GM19035 (cell line): ENCODE measurements around the gene NXT1.
"Not testable (repeated sequence)": the region's sequence is repeated elsewhere in the genome, so short reads cannot be mapped to it uniquely, and the experiment has no call there.

Experiments
- ATAC-seq: cut with Tn5 transposase; IDR thresholded peaks from one replicate; pipeline ENCODE4 v1.9.1; 2021; ENCODE audit not compliant: unreplicated experiment

NXT1 gene

GRCh38 chr20:23350196-23350903 lies at the start of gene NXT1:
Gene NXT1, plus strand, starts transcription at chr20:23350791. Its CDS starts 3,251 bp downstream, at chr20:23354042.
- ATAC-seq: peak; percentile 81

GRCh38 chr20:23301436-23302050 lies 49.0 kb upstream of the NXT1 start:
- no peak for ATAC-seq

GRCh38 chr20:23302386-23302785 lies 48.2 kb upstream of the NXT1 start:
- ATAC-seq: no peak

GRCh38 chr20:23302801-23303200 lies 47.8 kb upstream of the NXT1 start:
- ATAC-seq: no peak

- ATAC-seq: no peak
Measured at GRCh38 chr20:23303325-23304102, 47.1 kb upstream of the NXT1 start.

GRCh38 chr20:23304616-23305015 lies 46.0 kb upstream of the NXT1 start:
- ATAC-seq: no peak

GRCh38 chr20:23305098-23305497 lies 45.5 kb upstream of the NXT1 start:
- ATAC-seq: no peak

GRCh38 chr20:23307393-23307792 lies 43.2 kb upstream of the NXT1 start:
- not testable (repeated sequence) for ATAC-seq

- ATAC-seq: no peak
Measured at GRCh38 chr20:23308024-23308423, 42.6 kb upstream of the NXT1 start.

GRCh38 chr20:23308908-23309307 lies 41.7 kb upstream of the NXT1 start:
- no peak for ATAC-seq

- no peak for ATAC-seq
Measured at GRCh38 chr20:23309781-23310180, 40.8 kb upstream of the NXT1 start.

GRCh38 chr20:23311947-23312506 lies 38.6 kb upstream of the NXT1 start:
- ATAC-seq: no peak

- ATAC-seq: no peak
Measured at GRCh38 chr20:23313271-23313670, 37.3 kb upstream of the NXT1 start.

- no peak for ATAC-seq
Measured at GRCh38 chr20:23314699-23315098, 35.9 kb upstream of the NXT1 start.

- ATAC-seq: no peak
Measured at GRCh38 chr20:23315099-23315498, 35.5 kb upstream of the NXT1 start.

- no peak for ATAC-seq
Measured at GRCh38 chr20:23316626-23317025, 34.0 kb upstream of the NXT1 start.

- ATAC-seq: no peak
Measured at GRCh38 chr20:23317081-23317480, 33.5 kb upstream of the NXT1 start.

GRCh38 chr20:23318347-23318746 lies 32.2 kb upstream of the NXT1 start:
- ATAC-seq: no peak

GRCh38 chr20:23320317-23320716 lies 30.3 kb upstream of the NXT1 start:
- ATAC-seq: no peak

- no peak for ATAC-seq
Measured at GRCh38 chr20:23325107-23325506, 25.5 kb upstream of the NXT1 start.

GRCh38 chr20:23326774-23327173 lies 23.8 kb upstream of the NXT1 start:
- no peak for ATAC-seq
